Liver (tissue), 9 donors: Measurements from ENCODE around the gene JMY. TPM values are rescaled to one million over a fixed set of nuclear protein-coding genes. Genes with fewer than 3 reads are reported as not detected.

Source experiments
- DNase-seq: peaks from one replicate; pipeline ENCODE4 v3.0.0-alpha.2; 2017; ENCODE audit warnings: low spot score
- H3K27ac ChIP-seq, 2 donors: one replicate each; pipeline ENCODE4 v1.7.0; 2013; ENCODE audit warnings: inconsistent platforms in 2 of 2, low read length in 2 of 2, control low read depth in 1 of 2, low read depth in 1 of 2, mild to moderate bottlenecking in 1 of 2
- H3K27me3 ChIP-seq, 4 donors: one replicate each; pipeline versions ENCODE4 v1.6.1 to v1.7.0; 2013; ENCODE audit warnings: low read length in 3 of 4, inconsistent platforms in 1 of 4, mild to moderate bottlenecking in 1 of 4, moderate library complexity in 1 of 4; ENCODE audit not compliant: control insufficient read depth in 4 of 4, insufficient read depth in 4 of 4
- H3K36me3 ChIP-seq, 4 donors: one replicate each; pipeline versions ENCODE4 v1.6.1 to v1.7.0; 2013; ENCODE audit warnings: low read length in 3 of 4, mild to moderate bottlenecking in 3 of 4, low read depth in 1 of 4, moderate library complexity in 1 of 4; ENCODE audit not compliant: control insufficient read depth in 4 of 4, insufficient read depth in 3 of 4
- H3K4me1 ChIP-seq, 4 donors: one replicate each; pipeline versions ENCODE4 v1.6.1 to v1.7.0; 2013; ENCODE audit warnings: low read length in 3 of 4, mild to moderate bottlenecking in 3 of 4, moderate library complexity in 1 of 4; ENCODE audit not compliant: control insufficient read depth in 4 of 4, insufficient read depth in 4 of 4
- H3K4me3 ChIP-seq, 3 donors: one replicate each; pipeline versions ENCODE4 v1.6.1 to v1.7.0; 2013; ENCODE audit warnings: low read length in 3 of 3, control low read depth in 1 of 3, low read depth in 1 of 3, mild to moderate bottlenecking in 1 of 3
- H3K9ac ChIP-seq, 2 donors: one replicate each; pipeline ENCODE4 v1.7.0; 2013; ENCODE audit warnings: low read length in 2 of 2, mild to moderate bottlenecking in 2 of 2, moderate library complexity in 2 of 2, control low read depth in 1 of 2, low read depth in 1 of 2
- H3K9me3 ChIP-seq, 4 donors: one replicate each; pipeline versions ENCODE4 v1.6.1 to v1.7.0; 2013; ENCODE audit warnings: low read length in 3 of 4; ENCODE audit not compliant: control insufficient read depth in 4 of 4
- EGR1 ChIP-seq, 2 donors: IDR thresholded peaks; 2 replicates each; pipeline ENCODE4 v1.6.1; 2016 to 2018; ENCODE audit warnings: antibody characterized with exemption in 2 of 2, low read depth in 2 of 2
- HNF4A ChIP-seq, 2 donors: conservative IDR thresholded peaks; 2 replicates each; pipeline ENCODE4 v1.6.1; 2016; ENCODE audit warnings: antibody characterized with exemption in 2 of 2, mild to moderate bottlenecking in 2 of 2
- HNF4G ChIP-seq: IDR thresholded peaks from 2 replicates; pipeline ENCODE4 v1.6.1; 2016; ENCODE audit warnings: antibody characterized with exemption
- RXRA ChIP-seq, 2 donors: IDR thresholded peaks; 2 replicates each; pipeline ENCODE4 v1.6.1; 2017 to 2018; ENCODE audit warnings: antibody characterized with exemption in 2 of 2, mild to moderate bottlenecking in 1 of 2
- SP1 ChIP-seq: IDR thresholded peaks from 2 replicates; pipeline ENCODE4 v1.6.1; 2018; ENCODE audit warnings: antibody characterized with exemption, mild to moderate bottlenecking
- WGBS: extraction: QIAGEN DNeasy Blood & Tissue Kit; methylation state at CpG from one replicate; pipeline ENCODE4 v1.1.7; 2013; 5-methylcytosine and 5-hydroxymethylcytosine counted together
- polyA plus RNA-seq, 2 donors: library from polyadenylated mRNA; stranded (reverse) in 1 of 2; unstranded in 1 of 2; fragments of 200-250 nt in 1 of 2; fragments of >200 nt in 1 of 2; fragmentation: Nextera tagmentation in 1 of 2; extraction: Ambion mirVana in 1 of 2; gene quantifications; one replicate each; pipeline versions ENCODE4 v1.2.1 to v1.2.3, GENCODE V29; 2013 to 2015
- total RNA-seq, 2 donors: library from RNA; depleted of rRNA; stranded (reverse); fragments of >200 nt; gene quantifications; one replicate each; pipeline ENCODE4 v1.2.3, GENCODE V29; 2014
- TF ChIP-seq, protein P1 (sequence below): IDR thresholded peaks from 2 replicates; pipeline ENCODE4 v1.6.1; 2016; ENCODE audit warnings: antibody characterized with exemption, mild to moderate bottlenecking
- TF ChIP-seq, protein P2 (sequence below): IDR thresholded peaks from 2 replicates; pipeline ENCODE4 v1.6.1; 2016; ENCODE audit warnings: antibody characterized with exemption
- TF ChIP-seq, protein P3 (sequence below): IDR thresholded peaks from 2 replicates; pipeline ENCODE4 v1.6.1; 2016; ENCODE audit warnings: antibody characterized with exemption
- donor health status: healthy.
- donor health status: healthy.
- donor health status: healthy.
- donor health status: healthy.
- donor health status: healthy.

Gene JMY
- total and polyA plus RNA-seq, 4 donors, result 2.4 to 9.7 (median 6.2) TPM

DNA sequence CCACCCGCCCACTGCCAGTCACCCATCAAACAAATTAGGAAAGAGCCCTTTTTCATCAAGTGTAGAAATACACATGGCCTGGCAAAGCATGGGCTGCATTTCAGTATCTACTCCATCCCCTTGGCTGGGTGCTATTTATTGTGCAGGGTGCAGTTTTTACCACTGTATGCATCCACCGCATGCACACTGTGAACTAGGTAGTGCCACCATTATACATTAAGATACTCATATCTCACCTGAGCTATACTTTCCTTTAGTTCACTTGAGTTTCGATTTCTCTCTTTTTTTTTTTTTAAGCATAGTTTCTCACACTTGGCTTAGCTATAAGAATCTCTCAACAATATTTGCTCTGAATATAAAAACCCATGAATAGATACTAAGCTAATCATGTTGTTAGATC lies 49.4 kb downstream of the JMY start:
- Histone ChIP-seq H3K4me1 (no peaks in the 10 kb centered on the region), H3K27me3 (no peaks in the 10 kb centered on the region), H3K9ac (no peak overlapping the region), H3K27ac (no peak overlapping the region), H3K4me3 (no peak overlapping the region), H3K9me3 (no peaks in the 10 kb centered on the region), H3K36me3 (no peaks in the 10 kb centered on the region)
- no peak for DNase-seq
- WGBS, result 98% methylated on average over 3 of the region's 3 CpGs
- no peak for TF ChIP-seq EGR1 (IDR thresholded peaks at IDR 0.05; ENCODE audit: low read depth in 2 of 2)

DNA sequence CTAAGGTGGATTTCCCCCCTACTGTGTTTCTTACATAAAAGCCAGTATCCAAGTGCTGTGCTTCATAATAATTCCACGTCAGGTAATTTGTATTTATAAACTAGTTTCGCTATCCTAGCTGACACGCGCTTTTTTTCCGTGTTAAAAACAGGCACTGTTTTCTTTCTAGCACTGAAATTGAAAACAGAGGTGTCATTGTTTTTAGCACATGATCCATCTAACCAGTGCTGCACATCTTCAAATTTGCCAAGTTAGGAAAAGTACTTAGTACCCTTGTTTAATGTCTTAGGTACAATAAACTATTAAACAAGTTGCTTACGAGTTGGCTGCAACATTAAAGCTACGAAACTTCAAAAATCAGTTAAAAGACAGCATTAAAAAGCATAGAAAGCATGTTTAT lies 49.9 kb downstream of the JMY start:
- TF ChIP-seq, protein P1, sequence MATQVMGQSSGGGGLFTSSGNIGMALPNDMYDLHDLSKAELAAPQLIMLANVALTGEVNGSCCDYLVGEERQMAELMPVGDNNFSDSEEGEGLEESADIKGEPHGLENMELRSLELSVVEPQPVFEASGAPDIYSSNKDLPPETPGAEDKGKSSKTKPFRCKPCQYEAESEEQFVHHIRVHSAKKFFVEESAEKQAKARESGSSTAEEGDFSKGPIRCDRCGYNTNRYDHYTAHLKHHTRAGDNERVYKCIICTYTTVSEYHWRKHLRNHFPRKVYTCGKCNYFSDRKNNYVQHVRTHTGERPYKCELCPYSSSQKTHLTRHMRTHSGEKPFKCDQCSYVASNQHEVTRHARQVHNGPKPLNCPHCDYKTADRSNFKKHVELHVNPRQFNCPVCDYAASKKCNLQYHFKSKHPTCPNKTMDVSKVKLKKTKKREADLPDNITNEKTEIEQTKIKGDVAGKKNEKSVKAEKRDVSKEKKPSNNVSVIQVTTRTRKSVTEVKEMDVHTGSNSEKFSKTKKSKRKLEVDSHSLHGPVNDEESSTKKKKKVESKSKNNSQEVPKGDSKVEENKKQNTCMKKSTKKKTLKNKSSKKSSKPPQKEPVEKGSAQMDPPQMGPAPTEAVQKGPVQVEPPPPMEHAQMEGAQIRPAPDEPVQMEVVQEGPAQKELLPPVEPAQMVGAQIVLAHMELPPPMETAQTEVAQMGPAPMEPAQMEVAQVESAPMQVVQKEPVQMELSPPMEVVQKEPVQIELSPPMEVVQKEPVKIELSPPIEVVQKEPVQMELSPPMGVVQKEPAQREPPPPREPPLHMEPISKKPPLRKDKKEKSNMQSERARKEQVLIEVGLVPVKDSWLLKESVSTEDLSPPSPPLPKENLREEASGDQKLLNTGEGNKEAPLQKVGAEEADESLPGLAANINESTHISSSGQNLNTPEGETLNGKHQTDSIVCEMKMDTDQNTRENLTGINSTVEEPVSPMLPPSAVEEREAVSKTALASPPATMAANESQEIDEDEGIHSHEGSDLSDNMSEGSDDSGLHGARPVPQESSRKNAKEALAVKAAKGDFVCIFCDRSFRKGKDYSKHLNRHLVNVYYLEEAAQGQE, result no peak
- TF ChIP-seq, protein P2, sequence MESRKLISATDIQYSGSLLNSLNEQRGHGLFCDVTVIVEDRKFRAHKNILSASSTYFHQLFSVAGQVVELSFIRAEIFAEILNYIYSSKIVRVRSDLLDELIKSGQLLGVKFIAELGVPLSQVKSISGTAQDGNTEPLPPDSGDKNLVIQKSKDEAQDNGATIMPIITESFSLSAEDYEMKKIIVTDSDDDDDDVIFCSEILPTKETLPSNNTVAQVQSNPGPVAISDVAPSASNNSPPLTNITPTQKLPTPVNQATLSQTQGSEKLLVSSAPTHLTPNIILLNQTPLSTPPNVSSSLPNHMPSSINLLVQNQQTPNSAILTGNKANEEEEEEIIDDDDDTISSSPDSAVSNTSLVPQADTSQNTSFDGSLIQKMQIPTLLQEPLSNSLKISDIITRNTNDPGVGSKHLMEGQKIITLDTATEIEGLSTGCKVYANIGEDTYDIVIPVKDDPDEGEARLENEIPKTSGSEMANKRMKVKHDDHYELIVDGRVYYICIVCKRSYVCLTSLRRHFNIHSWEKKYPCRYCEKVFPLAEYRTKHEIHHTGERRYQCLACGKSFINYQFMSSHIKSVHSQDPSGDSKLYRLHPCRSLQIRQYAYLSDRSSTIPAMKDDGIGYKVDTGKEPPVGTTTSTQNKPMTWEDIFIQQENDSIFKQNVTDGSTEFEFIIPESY, result no peak
- TF ChIP-seq RXRA (IDR thresholded peaks at IDR 0.05), result no peak
- TF ChIP-seq HNF4G, result no peak
- no peak for TF ChIP-seq SP1
- Histone ChIP-seq H3K9me3 (no peaks in the 10 kb centered on the region), H3K4me3 (no peak overlapping the region), H3K27ac (no peak overlapping the region), H3K4me1 (no peaks in the 10 kb centered on the region), H3K9ac (no peak overlapping the region), H3K27me3 (no peaks in the 10 kb centered on the region), H3K36me3 (peaks cover 0 to 1% (median under 1%) of the 10 kb centered on the region in 4 donors)
- no peak for DNase-seq
- 97% methylated on average over 7 of the region's 7 CpGs for WGBS

DNA sequence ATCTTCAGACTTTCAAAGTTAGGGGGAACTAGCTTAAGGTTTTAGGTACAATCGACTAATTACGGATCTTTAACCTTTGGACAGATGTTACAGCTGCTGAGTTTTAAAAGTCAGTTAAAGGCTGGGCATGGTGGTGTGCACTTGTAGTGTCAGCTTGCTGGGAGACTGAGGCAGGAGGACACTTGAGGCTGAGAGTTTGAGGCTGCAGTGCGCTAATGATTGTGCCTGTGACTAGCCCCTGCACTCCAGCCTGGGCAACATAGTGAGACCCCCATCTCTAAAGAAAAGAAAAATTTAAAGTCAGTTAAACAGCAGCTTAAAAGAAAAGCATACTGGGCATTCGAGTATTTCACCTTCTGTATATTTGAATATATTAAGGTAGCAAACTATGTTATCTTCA lies 51.4 kb downstream of the JMY start:
- H3K9me3 ChIP-seq, result no peaks in the 10 kb centered on the region
- H3K4me3 ChIP-seq, result no peak overlapping the region
- DNase-seq, result no peak
- H3K4me1 ChIP-seq, result no peaks in the 10 kb centered on the region
- H3K36me3 ChIP-seq, result peaks cover 0 to 9% (median 6%) of the 10 kb centered on the region in 4 donors
- WGBS, result 98% methylated on average over 4 of the region's 4 CpGs
- H3K9ac ChIP-seq, result no peak overlapping the region
- H3K27ac ChIP-seq, result no peak overlapping the region
- H3K27me3 ChIP-seq, result no peaks in the 10 kb centered on the region
- TF ChIP-seq, protein P3, sequence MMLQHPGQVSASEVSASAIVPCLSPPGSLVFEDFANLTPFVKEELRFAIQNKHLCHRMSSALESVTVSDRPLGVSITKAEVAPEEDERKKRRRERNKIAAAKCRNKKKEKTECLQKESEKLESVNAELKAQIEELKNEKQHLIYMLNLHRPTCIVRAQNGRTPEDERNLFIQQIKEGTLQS, result no peak
- TF ChIP-seq EGR1 (IDR thresholded peaks at IDR 0.05; ENCODE audit: low read depth in 2 of 2), result no peak
- no peak for TF ChIP-seq HNF4A (conservative IDR thresholded peaks at IDR 0.05)
